GM18873 (cell line): ENCODE measurements around the gene FHL5.
"Not testable (repeated sequence)": the region's sequence is repeated elsewhere in the genome, so short reads cannot be mapped to it uniquely, and the experiment has no call there.

Experiments
- ATAC-seq: cut with Tn5 transposase; IDR thresholded peaks from one replicate; pipeline ENCODE4 v1.9.1; 2021; ENCODE audit warnings: mild to moderate bottlenecking, moderate library complexity, moderate number of reproducible peaks; ENCODE audit not compliant: unreplicated experiment, low FRiP score

Gene FHL5

DNA sequence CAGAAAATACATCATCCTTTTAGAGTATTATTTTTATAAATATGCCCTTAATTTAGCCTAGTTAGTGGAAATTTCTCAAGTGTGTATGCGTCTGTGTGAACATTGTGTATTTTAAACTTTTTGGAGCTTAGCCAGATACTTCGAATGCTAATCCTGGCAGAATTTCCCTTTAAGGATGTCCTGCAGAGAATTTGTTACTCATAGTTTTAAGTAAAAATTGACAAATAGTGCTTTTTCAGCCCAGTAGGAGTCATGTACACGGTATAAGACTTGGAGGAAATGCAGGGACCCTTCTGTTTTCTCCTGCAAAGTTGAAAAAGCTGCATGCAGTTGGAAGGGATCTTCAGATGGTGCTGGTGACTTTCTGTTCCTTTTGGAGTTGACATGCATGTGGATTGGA is at the start of gene FHL5:
Gene FHL5, plus strand, starts transcription at position 243 of the 400 bp plus-strand sequence. CDS start 40,486 bp downstream, outside the sequence.
- ATAC-seq: no peak

- no peak for ATAC-seq
Observed at GRCh38 chr6:96520171-96521115, 42.5 kb upstream of the FHL5 start.

- peak; percentile 14 for ATAC-seq
Observed at GRCh38 chr6:96521306-96521643, 41.7 kb upstream of the FHL5 start.

DNA sequence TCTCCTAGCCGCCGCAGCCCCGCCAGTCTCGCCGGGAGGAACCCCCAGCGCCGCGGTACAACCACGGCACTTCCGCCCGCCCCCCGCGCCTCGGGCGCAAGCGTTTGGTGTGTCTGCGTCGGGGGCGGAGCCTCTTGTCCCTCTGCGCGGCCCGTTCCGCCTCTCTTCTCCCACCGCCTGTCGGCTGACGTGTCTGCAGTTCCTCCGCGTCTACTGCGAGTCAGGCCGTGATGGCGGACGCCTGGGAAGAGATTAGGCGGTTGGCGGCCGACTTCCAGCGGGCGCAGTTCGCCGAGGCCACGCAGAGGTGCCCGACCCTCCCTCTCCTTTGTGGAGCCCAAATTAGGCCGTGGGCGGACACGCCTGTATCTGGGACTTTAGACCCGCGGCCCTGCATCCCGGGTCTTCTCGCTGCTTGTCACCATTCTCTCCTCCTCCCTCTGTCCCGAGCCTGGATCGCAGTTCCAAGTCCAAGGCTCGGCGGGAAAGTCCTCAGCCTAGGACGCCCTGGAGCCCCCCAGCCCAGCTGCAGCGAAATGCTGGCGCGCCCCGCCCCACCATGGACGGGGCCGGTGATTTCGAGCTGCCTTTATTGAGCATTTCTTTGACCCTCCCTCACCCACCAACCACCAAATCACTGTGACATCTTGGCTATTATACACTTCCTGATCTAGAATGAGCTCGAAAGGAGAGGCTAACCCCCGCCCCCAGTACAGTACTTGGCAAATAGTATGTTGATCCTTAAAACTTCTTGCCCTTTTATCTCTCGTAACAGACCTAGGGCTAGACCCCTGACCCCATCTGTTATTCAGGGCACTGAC is 41.1 kb upstream of the FHL5 start, which contains the start of gene UFL1:
Gene UFL1, plus strand, starts transcription at position 163 of the 821 bp plus-strand sequence. Its CDS starts 68 bp downstream, at position 231.
- peak; percentile 96 for ATAC-seq

- peak; percentile 25 for ATAC-seq
Observed at GRCh38 chr6:96522465-96523009, 40.4 kb upstream of the FHL5 start.

- ATAC-seq: no peak
Observed at GRCh38 chr6:96528193-96528592, 34.7 kb upstream of the FHL5 start.

- ATAC-seq: no peak
Observed at GRCh38 chr6:96532399-96532798, 30.5 kb upstream of the FHL5 start.

DNA sequence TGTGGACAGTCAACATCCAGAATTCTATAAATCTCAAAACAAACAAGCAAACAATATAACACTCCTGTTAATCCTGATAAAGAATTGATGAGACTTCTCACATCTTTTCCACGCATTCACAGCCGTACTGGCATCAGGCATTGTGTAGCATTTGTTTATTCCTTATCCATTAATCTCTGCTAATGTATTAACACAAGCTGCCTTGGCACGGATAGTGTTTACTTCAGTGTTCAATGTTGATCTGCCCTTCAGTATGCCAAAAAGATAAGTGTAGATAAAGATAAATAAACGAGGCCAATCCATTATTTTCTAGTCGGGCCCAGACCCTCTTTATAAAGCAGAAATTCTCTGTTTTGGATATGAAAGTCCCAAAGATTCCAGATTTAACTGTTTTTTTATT is 25.2 kb upstream of the FHL5 start:
- no peak for ATAC-seq

DNA sequence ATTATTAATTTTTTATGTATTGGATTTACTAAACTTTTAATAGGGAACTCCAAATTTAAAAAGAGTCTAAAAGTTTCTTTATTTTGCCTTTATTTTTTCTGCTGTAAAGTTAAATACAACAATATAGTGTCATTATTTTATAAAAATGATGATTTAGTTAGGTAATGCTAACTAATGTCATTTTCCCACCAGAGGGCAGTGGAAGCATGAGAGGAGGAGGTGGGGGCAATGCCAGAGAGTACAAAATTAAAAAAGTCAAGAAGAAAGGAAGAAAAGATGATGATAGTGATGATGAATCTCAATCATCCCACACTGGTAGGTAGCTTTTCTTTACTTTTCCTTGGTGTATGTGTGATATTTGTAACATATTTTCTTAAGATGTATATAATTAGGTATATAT is 20.2 kb upstream of the FHL5 start:
- no peak for ATAC-seq

DNA sequence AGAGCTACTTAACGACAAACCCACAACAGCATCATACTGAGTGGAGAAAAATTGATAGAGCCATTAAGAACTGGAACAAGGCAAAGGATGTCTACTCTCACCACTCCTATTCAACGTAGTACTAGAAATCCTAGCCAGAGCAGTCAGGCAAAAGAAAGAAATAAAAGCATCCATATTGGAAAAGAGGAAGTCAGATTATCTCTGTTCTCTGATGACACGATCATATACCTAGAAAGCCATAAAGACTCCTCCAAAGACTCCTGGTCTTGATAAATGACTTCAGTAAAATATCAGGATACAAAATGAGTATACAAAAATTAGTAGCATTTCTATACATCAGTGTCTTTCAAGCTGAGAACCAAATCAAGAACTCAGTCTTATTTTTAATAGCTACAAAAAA is 17.0 kb upstream of the FHL5 start:
- ATAC-seq: no peak

GRCh38 chr6:96547654-96548053 is 15.3 kb upstream of the FHL5 start:
- no peak for ATAC-seq

- ATAC-seq: no peak
Observed at GRCh38 chr6:96554558-96554957, 8.4 kb upstream of the FHL5 start.

- ATAC-seq: not testable (repeated sequence)
Observed at GRCh38 chr6:96559740-96560139, 3.2 kb upstream of the FHL5 start.

GRCh38 chr6:96563853-96564252 is 925 bp downstream of the FHL5 start:
- peak; percentile 62 for ATAC-seq

DNA sequence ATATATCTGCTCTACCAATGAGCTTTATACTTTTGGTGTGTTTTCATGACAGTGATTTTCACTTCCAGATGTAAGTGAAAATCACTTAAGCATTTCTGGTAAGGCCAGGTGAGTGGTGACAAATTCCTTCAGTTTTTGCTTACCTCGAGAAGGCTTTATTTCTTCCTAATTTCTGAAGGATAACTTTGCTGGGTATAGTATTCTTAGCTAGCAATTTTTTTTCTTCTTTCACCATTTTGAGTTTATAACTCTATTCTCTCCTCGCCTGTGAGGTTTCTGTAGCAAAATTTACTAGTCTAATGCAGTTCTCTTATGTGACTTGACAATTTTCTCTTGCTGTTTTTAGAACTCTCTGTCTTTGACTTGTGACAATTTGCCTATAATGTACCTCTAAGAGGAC is 7.1 kb downstream of the FHL5 start:
- no peak for ATAC-seq

GRCh38 chr6:96571551-96571950 is 8.6 kb downstream of the FHL5 start:
- ATAC-seq: no peak

- no peak for ATAC-seq
Observed at GRCh38 chr6:96575359-96575758, 12.4 kb downstream of the FHL5 start.

GRCh38 chr6:96576221-96576620 is 13.3 kb downstream of the FHL5 start:
- no peak for ATAC-seq

DNA sequence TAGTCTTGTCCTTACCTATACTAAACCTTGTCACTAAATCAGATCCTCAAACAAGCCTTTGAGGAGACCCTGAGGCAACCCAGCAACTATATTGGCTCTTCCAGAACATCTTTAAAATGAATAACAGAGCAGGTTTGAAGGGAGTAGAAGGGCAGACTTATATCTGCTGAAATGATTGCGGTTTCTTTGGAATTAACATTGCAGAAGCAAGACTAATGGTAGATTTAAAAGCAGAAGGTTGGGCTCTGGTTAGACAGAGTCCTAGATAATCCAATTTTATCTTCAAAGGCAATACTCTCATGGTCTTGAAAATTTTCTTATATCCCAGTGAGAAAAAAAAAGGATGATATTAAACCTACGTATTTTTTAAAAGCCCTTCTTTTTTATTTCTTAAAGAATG is 19.1 kb downstream of the FHL5 start:
- ATAC-seq: no peak

DNA sequence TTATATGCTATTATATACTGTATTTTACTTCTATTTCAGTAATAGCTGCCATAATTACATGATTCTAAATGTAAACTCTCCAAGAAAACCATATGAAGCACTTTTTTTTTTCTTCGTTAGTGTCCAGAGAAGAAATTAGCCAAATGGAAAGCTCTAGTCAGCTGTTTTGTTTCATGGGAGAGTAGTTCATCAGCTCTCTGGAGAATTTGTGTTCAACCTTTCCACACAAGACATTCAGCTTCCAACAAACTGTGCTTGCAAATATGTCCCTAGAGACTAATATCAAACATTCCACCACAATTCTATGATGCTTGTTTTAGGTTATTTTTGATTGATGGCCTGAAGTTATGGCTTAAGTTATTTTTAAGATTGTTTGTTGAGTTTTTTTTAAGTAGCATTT is 19.5 kb downstream of the FHL5 start:
- no peak for ATAC-seq

GRCh38 chr6:96604420-96604819 is 41.5 kb downstream of the FHL5 start:
- no peak for ATAC-seq
